Measurements from ENCODE around the gene DIAPH1. TPM values are rescaled to one million over a fixed set of nuclear protein-coding genes. Genes with fewer than 3 reads are reported as not detected.

The DIAPH1 gene
- 65.8 TPM for total RNA-seq

GRCh38 chr5:141618804-141619554 is at the start of gene DIAPH1:
DIAPH1 (minus strand) TSS chr5:141619000; CDS start chr5:141618914, 86 bp downstream.
- H3K9me3 ChIP-seq = no peaks in the 10 kb centered on the region
- DNase-seq (ENCODE audit: low spot score in 2 of 2) = peak; percentile 91 to 99
- peak within 1 kb of the TSS; percentile 69 to 100 for H3K4me3 ChIP-seq
- H3K27me3 ChIP-seq = no peaks in the 10 kb centered on the region
- peak within 1 kb of the TSS; percentile 96 to 100 for H3K27ac ChIP-seq
- peaks cover 28 to 38% of the 10 kb centered on the region in 2 donors for H3K36me3 ChIP-seq
- TF ChIP-seq CTCF (IDR thresholded peaks at IDR 0.05) = peak; percentile 99 to 100 (median 99)
- intact Hi-C loops (cut with DNase I) = loop anchor here (1.0 to 5.0 kb wide), 3 partner anchors 18 to 142 kb away; partner anchors contain the start of genes HDAC3, PCDHGC3 and RELL2
- H3K4me1 ChIP-seq = peaks cover 0 to 25% of the 10 kb centered on the region in 2 donors

GRCh38 chr5:141665995-141666940 is 47.5 kb upstream of the DIAPH1 start:
- H3K27ac ChIP-seq = no peak overlapping the region
- intact Hi-C loops (cut with DNase I) = no loop called here
- H3K36me3 ChIP-seq = peaks cover 0 to 10% of the 10 kb centered on the region in 2 donors
- no peak for DNase-seq (ENCODE audit: low spot score in 2 of 2)
- no peaks in the 10 kb centered on the region for H3K4me1 ChIP-seq
- H3K4me3 ChIP-seq = no peak overlapping the region
- no peaks in the 10 kb centered on the region for H3K27me3 ChIP-seq
- no peak for TF ChIP-seq CTCF (IDR thresholded peaks at IDR 0.05)
- H3K9me3 ChIP-seq = no peaks in the 10 kb centered on the region

- peak; percentile 75 to 92 (median 87) for TF ChIP-seq CTCF (IDR thresholded peaks at IDR 0.05)
- peak in 1 of 2 donors; percentile 86 for DNase-seq (ENCODE audit: low spot score in 2 of 2)
- intact Hi-C loops (cut with DNase I) = no loop called here
Observed at GRCh38 chr5:141664733-141665461, 46.1 kb upstream of the DIAPH1 start.

GRCh38 chr5:141663506-141663905 is 44.7 kb upstream of the DIAPH1 start:
- intact Hi-C loops (cut with DNase I) = no loop called here
- TF ChIP-seq CTCF (IDR thresholded peaks at IDR 0.05) = no peak
- Histone ChIP-seq H3K27ac (no peak overlapping the region), H3K27me3 (no peaks in the 10 kb centered on the region), H3K36me3 (peaks cover 0 to 7% of the 10 kb centered on the region in 2 donors), H3K4me3 (no peak overlapping the region), H3K9me3 (no peaks in the 10 kb centered on the region), H3K4me1 (no peaks in the 10 kb centered on the region)
- DNase-seq (ENCODE audit: low spot score in 2 of 2) = no peak

More at GRCh38 chr5:141664733-141665461, 46.1 kb upstream of the DIAPH1 start:
- Histone ChIP-seq H3K27me3 (no peaks in the 10 kb centered on the region), H3K4me1 (no peaks in the 10 kb centered on the region), H3K4me3 (no peak overlapping the region), H3K9me3 (no peaks in the 10 kb centered on the region), H3K36me3 (peaks cover 0 to 10% of the 10 kb centered on the region in 2 donors), H3K27ac (no peak overlapping the region)

GRCh38 chr5:141662028-141662427 is 43.2 kb upstream of the DIAPH1 start:
- intact Hi-C loops (cut with DNase I) = no loop called here
- H3K36me3 ChIP-seq = peaks cover 2 to 13% of the 10 kb centered on the region in 2 donors
- TF ChIP-seq CTCF (IDR thresholded peaks at IDR 0.05) = no peak
- H3K27ac ChIP-seq = no peak overlapping the region
- H3K9me3 ChIP-seq = no peaks in the 10 kb centered on the region
- no peak for DNase-seq (ENCODE audit: low spot score in 2 of 2)
- H3K27me3 ChIP-seq = no peaks in the 10 kb centered on the region
- H3K4me3 ChIP-seq = no peak overlapping the region
- H3K4me1 ChIP-seq = no peaks in the 10 kb centered on the region

Measured in ascending aorta (tissue), 2 donors.